ENCODE results near the gene PITX2. TPM values are rescaled to one million over a fixed set of nuclear protein-coding genes. Genes with fewer than 3 reads are reported as not detected.

Gene PITX2
- polyA plus RNA-seq, 1 donor from 2014 or later = not detected

GRCh38 chr4:110637408-110638088, 14.7 kb upstream of the PITX2 start:
- no peak overlapping the region for H3K27ac ChIP-seq (ENCODE audit: low read length)
- peaks cover 100% of the 10 kb centered on the region for H3K27me3 ChIP-seq (ENCODE audit: insufficient read depth, low read depth, low read length)
- H3K9me2 ChIP-seq (ENCODE audit: insufficient read depth, low read length) = no peaks in the 10 kb centered on the region
- TF ChIP-seq CTCF (IDR thresholded peaks at IDR 0.05; ENCODE audit: poor library complexity, severe bottlenecking) (no peak), POLR2AphosphoS5 (IDR thresholded peaks at IDR 0.05) (no peak), RAD21 (conservative IDR thresholded peaks at IDR 0.05) (no peak)
- H3K79me2 ChIP-seq (replicated peaks; ENCODE audit: insufficient read depth, low read length) = no peaks in the 10 kb centered on the region
- H3K9me3 ChIP-seq (ENCODE audit: low read length) = no peaks in the 10 kb centered on the region
- H3K4me3 ChIP-seq (ENCODE audit: low read length) = peak overlapping the region; percentile 36
- no peaks in the 10 kb centered on the region for H4K20me1 ChIP-seq (ENCODE audit: insufficient read depth)
- no peaks in the 10 kb centered on the region for H3K36me3 ChIP-seq (ENCODE audit: insufficient read depth, low read length)
- no peak overlapping the region for H2AFZ ChIP-seq (ENCODE audit: low read depth, low read length)
- H3K9ac ChIP-seq (ENCODE audit: low read length) = no peak overlapping the region
- no peak overlapping the region for H3K4me2 ChIP-seq (ENCODE audit: low read length)
- H3F3A ChIP-seq (ENCODE audit: insufficient read depth, low read length, poor library complexity, severe bottlenecking) = no peaks in the 10 kb centered on the region

- no peak overlapping the region for H3K9ac ChIP-seq (ENCODE audit: low read length)
- H3K79me2 ChIP-seq (replicated peaks; ENCODE audit: insufficient read depth, low read length) = no peaks in the 10 kb centered on the region
- no peaks in the 10 kb centered on the region for H3K36me3 ChIP-seq (ENCODE audit: insufficient read depth, low read length)
- no peak overlapping the region for H2AFZ ChIP-seq (ENCODE audit: low read depth, low read length)
- no peaks in the 10 kb centered on the region for H4K20me1 ChIP-seq (ENCODE audit: insufficient read depth)
- H3F3A ChIP-seq (ENCODE audit: insufficient read depth, low read length, poor library complexity, severe bottlenecking) = no peaks in the 10 kb centered on the region
- TF ChIP-seq EZH2 (IDR thresholded peaks at IDR 0.05; ENCODE audit: borderline replicate concordance, insufficient read depth, low read length, poor library complexity, severe bottlenecking) = peak; percentile 91
- no peak for TF ChIP-seq EP300 (conservative IDR thresholded peaks at IDR 0.05; ENCODE audit: poor library complexity, severe bottlenecking)
- TF ChIP-seq POLR2AphosphoS5 (IDR thresholded peaks at IDR 0.05) = no peak
- no peak for TF ChIP-seq REST (IDR thresholded peaks at IDR 0.05; ENCODE audit: borderline replicate concordance)
- peak overlapping the region; percentile 36 for H3K4me3 ChIP-seq (ENCODE audit: low read length)
- H3K27me3 ChIP-seq (ENCODE audit: insufficient read depth, low read depth, low read length) = peaks cover 100% of the 10 kb centered on the region
- H3K4me2 ChIP-seq (ENCODE audit: low read length) = no peak overlapping the region
- H3K27ac ChIP-seq (ENCODE audit: low read length) = no peak overlapping the region
- no peaks in the 10 kb centered on the region for H3K9me2 ChIP-seq (ENCODE audit: insufficient read depth, low read length)
- H3K9me3 ChIP-seq (ENCODE audit: low read length) = no peaks in the 10 kb centered on the region
Measured at GRCh38 chr4:110636680-110637407, 14.0 kb upstream of the PITX2 start.
